DMS114 treated with DMSO at 0.1 percent for 48 hours (cell line): ENCODE measurements around the gene CCDC102A.

Experiments used
- DNase-seq: peaks from one replicate; lab custom pipeline; 2025; ENCODE audit not compliant: unreplicated experiment; lab: John Stamatoyannopoulos, UW

CCDC102A gene

GRCh38 chr16:57462978-57463362 is 73.4 kb downstream of the CCDC102A start:
- no peak for DNase-seq

DNA sequence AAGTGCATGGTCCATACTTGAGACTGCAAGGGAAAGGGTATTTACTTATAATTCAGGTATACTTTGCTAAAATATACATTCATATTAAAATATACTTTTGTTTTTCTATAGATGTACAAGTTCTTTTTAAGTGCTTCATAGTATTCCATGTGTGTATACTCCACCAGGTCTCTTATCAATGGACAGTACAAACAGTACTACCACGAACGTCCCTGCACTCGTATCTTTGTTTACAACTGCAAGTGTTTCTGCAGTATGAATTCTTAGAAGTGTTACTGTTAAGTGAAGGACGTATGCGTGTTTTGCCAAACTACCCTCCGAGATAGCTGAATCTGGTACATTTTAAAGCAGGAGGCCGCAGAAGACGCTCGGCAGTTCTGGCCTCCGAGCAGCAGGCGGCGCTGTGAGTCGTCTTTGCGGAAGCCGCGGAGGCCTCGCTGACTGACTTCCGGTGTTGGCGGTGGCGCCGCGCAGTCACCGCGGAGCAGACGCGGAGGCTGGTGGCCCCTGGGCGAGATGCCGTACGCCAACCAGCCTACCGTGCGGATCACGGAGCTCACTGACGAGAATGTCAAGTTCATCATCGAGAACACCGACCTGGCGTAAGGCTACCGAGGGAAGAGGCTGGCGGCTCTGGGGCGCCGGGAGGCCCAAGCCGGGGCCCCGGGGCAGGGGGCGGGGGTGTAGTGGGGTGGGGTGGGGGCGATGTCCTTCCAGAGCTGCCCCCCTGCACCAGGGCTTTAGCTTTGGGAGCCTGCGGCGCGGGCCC is 74.0 kb downstream of the CCDC102A start, which contains the start of gene POLR2C:
POLR2C (plus strand) TSS at position 471 of the 769 bp plus-strand sequence; CDS start at position 517, 46 bp downstream.
- DNase-seq, result peak; percentile 83
